Heart left ventricle (tissue), 13 donors: ENCODE data around the gene COL23A1.

Experiments used
- CTCF ChIP-seq, 12 donors: fragments of 200-600 bp; sonication (generic) in 4 of 12; IDR thresholded peaks; one replicate each; pipeline versions ENCODE4 v1.5.0 to v1.8.0; 2018 to 2022; ENCODE audit warnings: antibody characterized with exemption in 12 of 12, mild to moderate bottlenecking in 5 of 12
- POLR2A ChIP-seq, 2 donors: fragments of 450-650 bp; IDR thresholded peaks; one replicate each; pipeline ENCODE4 v1.6.1; 2017; ENCODE audit warnings: antibody characterized with exemption in 2 of 2, mild to moderate bottlenecking in 2 of 2, moderate library complexity in 2 of 2
- donor health status: ischemic (EF 13 %, LVEDD 7.1; RV severe dilation, severe dysfunction).
- donor health status: DM: no; HTN: yes; CAD: no.
- donor health status: DM: no; HTN: no; CAD: no.
- donor health status: ischemic (EF 25% LVEDD 6.9; RV normal size, moderate dysfunction).
- donor health status: ischemic (EF 25% LVEDD 5.7; RV mildly dilated, moderate dysfunction).
- donor health status: ischemic (EF 35%, LVEDD 5.7; RV mildly dilated, moderate dysfunction).
- donor health status: nonischemic (EF 11% LVEDD 7.7; RV severe dilation, severe dysfunction).
- donor health status: DM: yes; HTN: yes; CAD: no.
- donor health status: PGD.
- donor health status: ischemic (EF 29% LVEDD 5.4; RV normal size, mild dysfunction).
- donor health status: nonischemic (EF 23%, LVEDD 6.1; RV moderate dilation, normal function).

- TF ChIP-seq CTCF (IDR thresholded peaks at IDR 0.05) (no peak), POLR2A (IDR thresholded peaks at IDR 0.05) (no peak)
Measured at GRCh38 chr5:178428341-178429155, 161.6 kb downstream of the COL23A1 start.
